Pancreas (tissue), 10 donors: ENCODE results near the gene HLCS. TPM values are rescaled to one million over a fixed set of nuclear protein-coding genes. Genes with fewer than 3 reads are reported as not detected.

ENCODE experiments used
- ATAC-seq, 4 donors: fragments of 200-7000 bp; cut with Tn5 transposase; one replicate each; pipeline versions ENCODE4 v1.8.0 to v1.9.1; 2020; ENCODE audit warnings: mild to moderate bottlenecking in 4 of 4, moderate library complexity in 4 of 4
- DNase-seq, 6 donors: peaks; one replicate each; pipeline ENCODE4 v3.0.0-alpha.2; 2020
- FAIRE-seq: peaks from 2 replicates; lab custom pipeline; 2012; peaks lifted over from hg19 to GRCh38; lab: Jason Lieb, UNC
- H3K27ac ChIP-seq, 4 donors: fragments of 200-600 bp; sonication (generic); 1 replicate in 3 of 4; 2 replicates in 1 of 4; pipeline versions ENCODE4 v1.5.0 to v1.8.0; 2020
- H3K27me3 ChIP-seq, 4 donors: fragments of 200-600 bp; one replicate each; pipeline ENCODE4 v1.8.0; 2021
- H3K36me3 ChIP-seq, 3 donors: fragments of 200-600 bp; sonication (generic) in 1 of 3; one replicate each; pipeline versions ENCODE4 v1.5.0 to v1.8.0; 2020 to 2021
- H3K4me1 ChIP-seq, 3 donors: fragments of 200-600 bp; one replicate each; pipeline ENCODE4 v1.8.0; 2021
- H3K4me3 ChIP-seq, 4 donors: fragments of 200-600 bp; sonication (generic) in 2 of 4; one replicate each; pipeline versions ENCODE4 v1.5.0 to v1.8.0; 2020 to 2021
- H3K9me3 ChIP-seq, 4 donors: fragments of 200-600 bp; one replicate each; pipeline ENCODE4 v1.8.0; 2021
- WGBS, 2 donors: extraction: QIAGEN DNeasy Blood & Tissue Kit; methylation state at CpG; one replicate each; pipeline ENCODE4 v1.1.7; 2013; 5-methylcytosine and 5-hydroxymethylcytosine counted together
- intact Hi-C, 3 donors: fragments of 100-400 bp; cut with DNase I; formaldehyde crosslinking; loops; one replicate each; pipeline versions ENCODE4 v1.11.1 to v1.14.2; 2022
- polyA plus RNA-seq, 2 donors: library from polyadenylated mRNA; stranded (reverse); fragments of 200-250 nt; gene quantifications; one replicate each; pipeline ENCODE4 v1.2.3, GENCODE V29; 2013
- total RNA-seq, 6 donors: library from RNA; stranded (reverse); fragmentation: NEBNext Ultra II Directional in 4 of 6; extraction: Animal tissue kit (Norgen Biotek cat#: 25700) in 4 of 6; gene quantifications; one replicate each; pipeline versions ENCODE4 v1.2.1 to v1.2.4, GENCODE V29; 2021 to 2023
- TF ChIP-seq, protein P1 (sequence below), 4 donors: fragments of 200-600 bp; sonication (generic) in 3 of 4; IDR thresholded peaks; one replicate each; pipeline versions ENCODE4 v1.5.0 to v1.8.0; 2021; ENCODE audit warnings: antibody characterized with exemption in 4 of 4
- donor health status: healthy with polysubstance abuse.
- donor health status: DM: no; HTN: no; CAD: no; lungs with moderate emphysema.
- donor health status: DM: no; HTN: no; CAD: no.
- donor health status: control.
- donor health status: control.
- donor health status: Bipolar disorder and iron deficiency.
- donor health status: DM: yes; HTN: yes; CAD: no.
- donor health status: DM: no; HTN: no; CAD: no.
- donor health status: DM: no; HTN: no; CAD: no.
- donor health status: DM: yes; HTN: yes; CAD: no.

The HLCS gene
- total and polyA plus RNA-seq, 8 donors = 5.5 to 14.0 (median 11.9) TPM

- H3K4me1 ChIP-seq = peaks cover 6 to 16% (median 13%) of the 10 kb centered on the region in 3 donors
- intact Hi-C loops = no loop called here
- no peak overlapping the region for H3K4me3 ChIP-seq
- DNase-seq (no peak), FAIRE-seq (no peak), ATAC-seq (no peak)
- H3K27me3 ChIP-seq = peaks cover 10 to 70% (median 23%) of the 10 kb centered on the region in 4 donors
- TF ChIP-seq, protein P1, sequence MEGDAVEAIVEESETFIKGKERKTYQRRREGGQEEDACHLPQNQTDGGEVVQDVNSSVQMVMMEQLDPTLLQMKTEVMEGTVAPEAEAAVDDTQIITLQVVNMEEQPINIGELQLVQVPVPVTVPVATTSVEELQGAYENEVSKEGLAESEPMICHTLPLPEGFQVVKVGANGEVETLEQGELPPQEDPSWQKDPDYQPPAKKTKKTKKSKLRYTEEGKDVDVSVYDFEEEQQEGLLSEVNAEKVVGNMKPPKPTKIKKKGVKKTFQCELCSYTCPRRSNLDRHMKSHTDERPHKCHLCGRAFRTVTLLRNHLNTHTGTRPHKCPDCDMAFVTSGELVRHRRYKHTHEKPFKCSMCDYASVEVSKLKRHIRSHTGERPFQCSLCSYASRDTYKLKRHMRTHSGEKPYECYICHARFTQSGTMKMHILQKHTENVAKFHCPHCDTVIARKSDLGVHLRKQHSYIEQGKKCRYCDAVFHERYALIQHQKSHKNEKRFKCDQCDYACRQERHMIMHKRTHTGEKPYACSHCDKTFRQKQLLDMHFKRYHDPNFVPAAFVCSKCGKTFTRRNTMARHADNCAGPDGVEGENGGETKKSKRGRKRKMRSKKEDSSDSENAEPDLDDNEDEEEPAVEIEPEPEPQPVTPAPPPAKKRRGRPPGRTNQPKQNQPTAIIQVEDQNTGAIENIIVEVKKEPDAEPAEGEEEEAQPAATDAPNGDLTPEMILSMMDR (IDR thresholded peaks at IDR 0.05) = no peak
- WGBS, 2 donors = 20 to 24% methylated on average over 15 of the region's 15 CpGs
- no peak overlapping the region for H3K27ac ChIP-seq
- no peaks in the 10 kb centered on the region for H3K36me3 ChIP-seq
- H3K9me3 ChIP-seq = no peaks in the 10 kb centered on the region
Observed at GRCh38 chr21:36703626-36704280, 262.7 kb downstream of the HLCS start.

GRCh38 chr21:36703123-36703522 is 263.3 kb downstream of the HLCS start:
- H3K9me3 ChIP-seq = no peaks in the 10 kb centered on the region
- no peak overlapping the region for H3K4me3 ChIP-seq
- TF ChIP-seq, protein P1 (IDR thresholded peaks at IDR 0.05) = no peak
- 46 to 54% methylated on average over 3 of the region's 3 CpGs for WGBS, 2 donors
- DNase-seq (no peak), FAIRE-seq (no peak), ATAC-seq (no peak)
- no peaks in the 10 kb centered on the region for H3K36me3 ChIP-seq
- intact Hi-C loops = no loop called here
- H3K27me3 ChIP-seq = peaks cover 9 to 70% (median 24%) of the 10 kb centered on the region in 4 donors
- H3K4me1 ChIP-seq = peaks cover 3 to 20% (median 6%) of the 10 kb centered on the region in 3 donors
- no peak overlapping the region for H3K27ac ChIP-seq

DNA sequence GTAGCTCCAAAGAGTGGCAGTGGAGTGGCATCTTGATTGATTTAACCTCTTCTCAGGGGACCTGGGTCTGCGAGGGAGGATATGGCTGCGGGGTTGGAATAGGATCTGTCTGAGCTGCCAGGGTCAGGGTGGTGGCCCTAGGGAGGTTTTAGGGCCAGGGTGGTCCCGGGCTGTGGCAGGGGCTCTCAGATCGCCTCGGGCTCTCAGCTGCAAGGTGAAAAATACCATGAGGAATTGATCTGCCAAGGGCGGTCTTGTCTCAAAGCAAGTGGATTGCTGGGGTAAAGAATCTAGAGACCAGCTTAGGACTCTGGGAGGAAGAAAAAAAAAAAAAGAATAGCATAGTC is 263.9 kb downstream of the HLCS start:
- intact Hi-C loops = no loop called here
- peaks cover 11 to 70% (median 28%) of the 10 kb centered on the region in 4 donors for H3K27me3 ChIP-seq
- 47 to 53% methylated on average over 6 of the region's 6 CpGs for WGBS, 2 donors
- TF ChIP-seq, protein P1 (IDR thresholded peaks at IDR 0.05) = no peak
- DNase-seq (no peak), ATAC-seq (no peak), FAIRE-seq (no peak)
- no peaks in the 10 kb centered on the region for H3K36me3 ChIP-seq
- peaks cover 0 to 22% (median 5%) of the 10 kb centered on the region in 3 donors for H3K4me1 ChIP-seq
- no peaks in the 10 kb centered on the region for H3K9me3 ChIP-seq
- H3K4me3 ChIP-seq = no peak overlapping the region
- H3K27ac ChIP-seq = no peak overlapping the region

DNA sequence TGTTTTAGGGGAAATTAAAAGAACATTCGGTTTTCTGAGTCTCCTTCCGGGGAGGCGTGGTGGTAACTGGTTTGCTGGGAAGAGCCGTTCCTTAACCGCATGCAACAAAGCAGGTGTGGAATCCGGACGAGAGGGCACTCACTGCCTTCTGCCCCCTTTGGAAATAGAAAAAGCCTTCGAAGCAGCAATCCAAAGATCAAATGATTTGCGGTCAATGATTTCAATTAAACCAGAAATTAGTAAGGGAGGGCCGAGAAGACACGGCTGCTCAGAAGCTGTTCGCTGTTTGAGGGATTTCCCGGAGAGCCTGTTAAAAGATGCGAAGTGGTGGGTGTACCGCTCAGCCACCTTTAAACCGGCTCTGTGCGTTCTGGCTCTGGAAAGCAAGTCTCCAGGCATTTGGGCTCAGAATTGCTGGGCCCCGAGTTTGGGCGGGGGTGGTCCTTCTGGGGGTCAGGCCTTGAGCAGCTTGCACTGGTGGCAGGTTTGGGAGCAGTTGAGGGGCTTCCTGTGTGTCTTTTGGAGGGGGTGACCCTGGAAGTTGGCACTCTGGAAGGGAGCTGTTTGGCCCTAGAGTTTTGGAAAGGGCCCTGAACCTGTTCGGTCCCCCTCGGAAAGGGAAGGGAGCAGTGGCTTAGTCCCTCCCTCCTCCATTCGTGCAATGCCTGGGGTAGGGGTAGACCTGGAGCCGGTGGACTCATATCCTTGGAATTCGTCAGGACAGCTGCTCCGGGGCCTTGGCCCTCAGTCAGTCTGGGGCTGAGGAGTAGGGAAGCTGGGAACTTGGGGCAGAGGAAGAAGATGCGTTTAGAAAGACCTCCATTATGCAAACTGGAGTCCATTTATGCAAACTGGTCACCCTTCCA is 264.5 kb downstream of the HLCS start:
- Histone ChIP-seq H3K27ac (no peak overlapping the region), H3K36me3 (no peaks in the 10 kb centered on the region), H3K27me3 (peaks cover 13 to 72% (median 28%) of the 10 kb centered on the region in 4 donors), H3K4me3 (peak overlapping the region in 1 of 4 donors; percentile 27), H3K4me1 (peaks cover 0 to 22% (median 5%) of the 10 kb centered on the region in 3 donors), H3K9me3 (no peaks in the 10 kb centered on the region)
- DNase-seq = no peak
- intact Hi-C loops = no loop called here
- WGBS, 2 donors = 20 to 30% methylated on average over 26 of the region's 26 CpGs
- TF ChIP-seq, protein P1 (IDR thresholded peaks at IDR 0.05) = no peak
- no peak for ATAC-seq
- FAIRE-seq = no peak
